ENCODE data around the gene SEC16B. TPM values are rescaled to one million over a fixed set of nuclear protein-coding genes. Genes with fewer than 3 reads are reported as not detected.
"Not testable (repeated sequence)": the region's sequence is repeated elsewhere in the genome, so short reads cannot be mapped to it uniquely, and the experiment has no call there.

Gene SEC16B
- total RNA-seq, 1 experiment from 2014 or later, result not detected

DNA sequence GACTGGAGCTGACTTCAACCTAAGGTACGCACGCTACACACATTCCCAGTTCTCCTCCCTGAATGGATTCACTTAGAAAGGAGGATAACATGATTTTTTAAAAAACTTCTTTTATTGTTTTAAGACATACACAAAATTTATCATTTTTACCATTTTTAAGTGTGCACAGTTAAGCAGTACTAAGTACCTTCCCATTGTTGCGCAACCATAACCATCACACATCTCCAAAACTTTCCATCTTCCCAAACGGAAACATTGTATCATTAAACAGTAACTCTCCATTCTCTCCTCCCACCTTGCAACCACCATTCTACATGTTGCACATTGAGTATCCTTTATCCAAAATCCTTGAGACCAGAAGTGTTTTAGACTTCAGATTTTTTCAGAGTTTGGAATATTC lies 36.2 kb upstream of the SEC16B start:
- no peaks in the 10 kb centered on the region for H3K27me3 ChIP-seq (ENCODE audit: low read length)
- no peaks in the 10 kb centered on the region for H3K9me3 ChIP-seq (ENCODE audit: low read length)
- no peak overlapping the region for H2AFZ ChIP-seq (ENCODE audit: low read length)
- no peak for DNase-seq
- no peak overlapping the region for H3K9ac ChIP-seq (ENCODE audit: low read length)
- no peaks in the 10 kb centered on the region for H4K20me1 ChIP-seq (ENCODE audit: insufficient read depth, low read depth, low read length)
- no peak overlapping the region for H3K4me3 ChIP-seq (ENCODE audit: low read length)
- H3K36me3 ChIP-seq (ENCODE audit: insufficient read depth, low read length), result no peaks in the 10 kb centered on the region
- H3K4me2 ChIP-seq (ENCODE audit: low read depth, low read length, poor library complexity, severe bottlenecking), result no peak overlapping the region
- no peak overlapping the region for H3K27ac ChIP-seq (ENCODE audit: low read length)
- no peaks in the 10 kb centered on the region for H3K9me2 ChIP-seq (replicated peaks; ENCODE audit: insufficient read depth, low read length)
- H3K4me1 ChIP-seq (ENCODE audit: low read length), result no peaks in the 10 kb centered on the region
- H3K79me2 ChIP-seq (ENCODE audit: low read length), result no peaks in the 10 kb centered on the region

DNA sequence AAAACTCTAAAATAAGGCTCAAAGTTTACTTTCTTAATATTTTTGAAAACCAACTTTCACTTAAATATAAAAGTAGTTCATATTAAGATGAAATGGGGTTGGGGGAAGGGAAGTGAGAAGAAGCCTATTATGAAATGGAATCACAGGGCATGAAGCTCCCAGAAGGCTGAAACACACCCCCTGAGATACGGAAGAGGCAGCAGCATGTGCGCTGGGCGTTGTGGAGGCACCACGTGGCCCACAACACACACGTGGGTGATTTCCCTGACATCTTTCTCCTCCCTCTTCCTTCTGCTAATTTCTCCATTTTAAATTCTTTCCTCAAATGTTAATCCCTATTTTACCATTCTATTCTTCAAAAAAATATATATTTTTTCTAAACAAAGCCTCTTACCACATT lies 35.6 kb upstream of the SEC16B start:
- no peak overlapping the region for H3K9ac ChIP-seq (ENCODE audit: low read length)
- H3K36me3 ChIP-seq (ENCODE audit: insufficient read depth, low read length), result no peaks in the 10 kb centered on the region
- H3K4me3 ChIP-seq (ENCODE audit: low read length), result no peak overlapping the region
- H3K9me3 ChIP-seq (ENCODE audit: low read length), result no peaks in the 10 kb centered on the region
- H3K79me2 ChIP-seq (ENCODE audit: low read length), result no peaks in the 10 kb centered on the region
- no peaks in the 10 kb centered on the region for H4K20me1 ChIP-seq (ENCODE audit: insufficient read depth, low read depth, low read length)
- no peak for DNase-seq
- H3K27me3 ChIP-seq (ENCODE audit: low read length), result no peaks in the 10 kb centered on the region
- no peaks in the 10 kb centered on the region for H3K9me2 ChIP-seq (replicated peaks; ENCODE audit: insufficient read depth, low read length)
- H3K4me2 ChIP-seq (ENCODE audit: low read depth, low read length, poor library complexity, severe bottlenecking), result no peak overlapping the region
- H3K27ac ChIP-seq (ENCODE audit: low read length), result no peak overlapping the region
- no peaks in the 10 kb centered on the region for H3K4me1 ChIP-seq (ENCODE audit: low read length)
- no peak overlapping the region for H2AFZ ChIP-seq (ENCODE audit: low read length)

DNA sequence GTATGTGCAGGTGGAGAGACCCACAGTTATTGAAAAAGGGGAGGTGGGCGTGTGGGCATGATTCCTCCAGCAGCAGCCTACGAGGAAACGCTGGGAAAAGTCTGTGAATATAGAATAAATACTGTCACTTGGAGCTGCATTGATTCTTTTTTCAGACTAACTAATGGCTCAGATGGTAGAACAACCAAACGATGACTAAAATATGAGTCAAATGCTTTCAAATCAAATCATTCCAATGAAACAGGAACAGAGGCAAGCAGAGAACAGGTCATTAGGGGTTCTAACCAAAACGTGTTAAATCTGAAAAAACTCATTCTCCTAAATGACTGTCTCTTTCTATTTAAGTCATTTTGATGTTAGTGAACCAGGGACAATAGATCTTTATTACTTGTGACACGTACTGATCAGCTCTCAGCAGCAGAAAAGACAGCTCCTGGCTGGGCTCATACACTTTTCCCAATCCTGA lies 35.1 kb upstream of the SEC16B start:
- Histone ChIP-seq H4K20me1 (ENCODE audit: insufficient read depth, low read depth, low read length) (no peaks in the 10 kb centered on the region), H3K9ac (ENCODE audit: low read length) (no peak overlapping the region), H3K4me2 (ENCODE audit: low read depth, low read length, poor library complexity, severe bottlenecking) (no peak overlapping the region), H3K4me3 (ENCODE audit: low read length) (no peak overlapping the region), H3K36me3 (ENCODE audit: insufficient read depth, low read length) (no peaks in the 10 kb centered on the region), H3K4me1 (ENCODE audit: low read length) (no peaks in the 10 kb centered on the region), H2AFZ (ENCODE audit: low read length) (no peak overlapping the region), H3K79me2 (ENCODE audit: low read length) (no peaks in the 10 kb centered on the region), H3K9me3 (ENCODE audit: low read length) (no peaks in the 10 kb centered on the region), H3K27me3 (ENCODE audit: low read length) (no peaks in the 10 kb centered on the region), H3K9me2 (replicated peaks; ENCODE audit: insufficient read depth, low read length) (no peaks in the 10 kb centered on the region), H3K27ac (ENCODE audit: low read length) (no peak overlapping the region)
- DNase-seq, result no peak

DNA sequence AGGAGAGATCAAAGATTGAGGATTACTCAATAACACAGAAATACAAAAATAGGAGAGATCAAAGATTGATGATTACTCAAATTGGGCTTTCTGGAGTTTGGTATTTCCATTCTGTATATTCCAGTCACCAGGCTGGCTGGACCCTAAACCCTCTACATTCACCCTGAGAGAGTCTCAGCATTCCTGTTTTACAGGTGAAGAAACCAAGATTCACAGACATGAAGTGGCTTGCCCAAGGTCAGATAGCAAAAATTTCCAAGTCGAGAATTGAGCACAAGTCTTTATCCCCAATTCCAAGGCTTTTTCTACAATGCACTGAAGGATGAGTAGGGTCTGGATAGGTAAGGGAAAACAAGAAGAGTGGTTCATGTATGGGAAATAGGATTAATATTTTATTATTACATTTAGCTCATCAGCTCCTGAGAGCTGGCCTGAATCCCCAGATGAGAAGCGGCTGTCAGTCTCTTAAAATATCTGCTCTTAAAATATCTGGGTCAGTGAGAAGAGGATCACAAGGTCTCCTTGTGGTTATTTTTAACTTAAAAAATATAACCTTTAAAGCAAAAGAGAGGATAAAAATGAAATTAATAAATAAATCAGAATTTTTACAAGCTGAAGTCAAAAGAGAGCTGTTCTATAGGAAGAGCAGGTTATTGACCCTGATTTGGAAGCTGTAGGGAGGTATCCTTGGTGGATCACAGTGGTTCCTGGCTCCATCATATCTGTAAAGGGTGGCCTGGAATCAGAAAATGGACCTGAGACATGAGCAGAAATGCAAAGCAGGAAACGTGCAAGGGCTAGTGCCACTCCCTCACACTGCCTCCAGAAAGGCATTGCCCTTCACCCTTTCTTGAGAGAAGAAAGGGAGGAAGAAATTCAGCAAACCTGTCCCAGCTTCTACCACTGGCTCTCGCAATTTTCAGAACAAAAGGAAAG lies 29.1 kb upstream of the SEC16B start:
- H3K9me3 ChIP-seq (ENCODE audit: low read length), result no peaks in the 10 kb centered on the region
- H3K4me2 ChIP-seq (ENCODE audit: low read depth, low read length, poor library complexity, severe bottlenecking), result no peak overlapping the region
- no peaks in the 10 kb centered on the region for H3K4me1 ChIP-seq (ENCODE audit: low read length)
- H3K4me3 ChIP-seq (ENCODE audit: low read length), result no peak overlapping the region
- H3K9ac ChIP-seq (ENCODE audit: low read length), result no peak overlapping the region
- DNase-seq, result no peak
- H3K79me2 ChIP-seq (ENCODE audit: low read length), result no peaks in the 10 kb centered on the region
- H3K9me2 ChIP-seq (replicated peaks; ENCODE audit: insufficient read depth, low read length), result no peaks in the 10 kb centered on the region
- H3K36me3 ChIP-seq (ENCODE audit: insufficient read depth, low read length), result no peaks in the 10 kb centered on the region
- H2AFZ ChIP-seq (ENCODE audit: low read length), result no peak overlapping the region
- H3K27me3 ChIP-seq (ENCODE audit: low read length), result no peaks in the 10 kb centered on the region
- H4K20me1 ChIP-seq (ENCODE audit: insufficient read depth, low read depth, low read length), result no peaks in the 10 kb centered on the region
- no peak overlapping the region for H3K27ac ChIP-seq (ENCODE audit: low read length)

DNA sequence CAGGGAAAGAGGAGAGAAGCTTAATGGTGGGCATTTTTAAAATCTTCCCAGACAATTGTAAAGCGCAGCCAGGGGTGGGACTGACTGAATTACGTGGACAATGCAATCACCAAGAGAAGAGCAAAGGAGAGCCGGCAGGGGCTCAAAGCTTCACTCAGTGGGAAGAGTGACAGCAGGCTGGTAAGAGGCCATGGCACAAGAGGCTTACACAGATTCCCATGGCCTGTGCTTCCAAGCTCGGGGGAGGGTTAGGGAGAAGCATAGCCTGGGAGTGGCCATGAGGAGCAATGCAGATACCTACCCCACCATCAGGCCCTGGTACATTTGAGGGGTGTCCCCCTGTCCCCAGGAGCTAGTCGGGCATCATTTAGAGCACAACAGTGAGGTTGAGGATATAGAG lies 27.1 kb upstream of the SEC16B start:
- Histone ChIP-seq H3K36me3 (ENCODE audit: insufficient read depth, low read length) (no peaks in the 10 kb centered on the region), H3K9ac (ENCODE audit: low read length) (no peak overlapping the region), H3K9me3 (ENCODE audit: low read length) (no peaks in the 10 kb centered on the region), H3K27ac (ENCODE audit: low read length) (no peak overlapping the region), H3K4me1 (ENCODE audit: low read length) (no peaks in the 10 kb centered on the region), H3K27me3 (ENCODE audit: low read length) (no peaks in the 10 kb centered on the region), H3K4me3 (ENCODE audit: low read length) (no peak overlapping the region), H4K20me1 (ENCODE audit: insufficient read depth, low read depth, low read length) (no peaks in the 10 kb centered on the region), H3K9me2 (replicated peaks; ENCODE audit: insufficient read depth, low read length) (no peaks in the 10 kb centered on the region), H3K79me2 (ENCODE audit: low read length) (no peaks in the 10 kb centered on the region), H3K4me2 (ENCODE audit: low read depth, low read length, poor library complexity, severe bottlenecking) (no peak overlapping the region), H2AFZ (ENCODE audit: low read length) (no peak overlapping the region)
- no peak for DNase-seq

DNA sequence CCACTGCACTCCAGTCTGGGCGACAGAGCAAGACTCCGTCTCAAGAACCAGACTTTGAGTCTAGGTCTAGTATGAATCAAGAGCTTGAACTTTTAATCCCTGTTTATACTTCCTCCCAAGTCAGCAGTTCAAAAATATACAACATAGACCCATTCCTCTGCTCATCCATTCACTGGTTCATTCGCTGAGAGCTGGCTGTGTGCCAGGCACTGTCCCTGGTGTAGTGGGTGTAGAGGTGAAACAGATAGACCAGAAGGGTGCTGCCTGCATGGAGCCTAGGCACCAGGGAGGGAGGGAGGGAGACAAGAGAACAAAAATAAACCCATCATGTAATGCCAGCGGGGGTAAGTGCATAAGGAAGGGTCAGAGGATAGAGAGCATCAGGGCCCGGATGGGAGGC lies 25.5 kb upstream of the SEC16B start:
- no peaks in the 10 kb centered on the region for H4K20me1 ChIP-seq (ENCODE audit: insufficient read depth, low read depth, low read length)
- no peaks in the 10 kb centered on the region for H3K36me3 ChIP-seq (ENCODE audit: insufficient read depth, low read length)
- no peak overlapping the region for H3K4me3 ChIP-seq (ENCODE audit: low read length)
- no peak overlapping the region for H3K9ac ChIP-seq (ENCODE audit: low read length)
- DNase-seq, result no peak
- H3K9me3 ChIP-seq (ENCODE audit: low read length), result no peaks in the 10 kb centered on the region
- H3K27me3 ChIP-seq (ENCODE audit: low read length), result no peaks in the 10 kb centered on the region
- H3K9me2 ChIP-seq (replicated peaks; ENCODE audit: insufficient read depth, low read length), result no peaks in the 10 kb centered on the region
- no peaks in the 10 kb centered on the region for H3K4me1 ChIP-seq (ENCODE audit: low read length)
- no peak overlapping the region for H3K4me2 ChIP-seq (ENCODE audit: low read depth, low read length, poor library complexity, severe bottlenecking)
- H2AFZ ChIP-seq (ENCODE audit: low read length), result no peak overlapping the region
- no peak overlapping the region for H3K27ac ChIP-seq (ENCODE audit: low read length)
- H3K79me2 ChIP-seq (ENCODE audit: low read length), result no peaks in the 10 kb centered on the region

DNA sequence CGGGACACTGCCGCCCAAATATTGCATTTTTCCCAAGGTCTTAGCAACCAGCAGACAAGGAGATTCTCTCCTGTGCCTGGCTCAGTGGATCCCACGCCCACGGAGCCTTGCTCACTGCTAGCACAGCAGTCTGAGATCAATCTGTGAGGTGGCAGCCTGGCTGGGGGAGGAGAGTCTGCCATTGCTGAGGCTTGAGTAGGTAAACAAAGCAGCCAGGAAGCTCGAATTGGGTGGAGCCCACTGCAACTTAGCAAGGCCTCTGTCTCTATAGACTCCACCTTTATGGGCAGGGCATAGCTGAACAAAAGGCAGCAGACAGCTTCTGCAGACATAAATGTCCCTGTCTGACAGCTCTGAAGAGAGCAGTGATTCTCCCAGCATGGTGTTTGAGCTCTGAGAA lies 16.4 kb upstream of the SEC16B start:
- H3K9ac ChIP-seq (ENCODE audit: low read length); H3K4me3 ChIP-seq (ENCODE audit: low read length); H3K9me2 ChIP-seq (replicated peaks; ENCODE audit: insufficient read depth, low read length); H2AFZ ChIP-seq (ENCODE audit: low read length); H3K4me2 ChIP-seq (ENCODE audit: low read depth, low read length, poor library complexity, severe bottlenecking); H3K4me1 ChIP-seq (ENCODE audit: low read length); H4K20me1 ChIP-seq (ENCODE audit: insufficient read depth, low read depth, low read length); H3K79me2 ChIP-seq (ENCODE audit: low read length); H3K9me3 ChIP-seq (ENCODE audit: low read length); H3K27ac ChIP-seq (ENCODE audit: low read length); H3K27me3 ChIP-seq (ENCODE audit: low read length); DNase-seq; H3K36me3 ChIP-seq (ENCODE audit: insufficient read depth, low read length): not testable (repeated sequence)

DNA sequence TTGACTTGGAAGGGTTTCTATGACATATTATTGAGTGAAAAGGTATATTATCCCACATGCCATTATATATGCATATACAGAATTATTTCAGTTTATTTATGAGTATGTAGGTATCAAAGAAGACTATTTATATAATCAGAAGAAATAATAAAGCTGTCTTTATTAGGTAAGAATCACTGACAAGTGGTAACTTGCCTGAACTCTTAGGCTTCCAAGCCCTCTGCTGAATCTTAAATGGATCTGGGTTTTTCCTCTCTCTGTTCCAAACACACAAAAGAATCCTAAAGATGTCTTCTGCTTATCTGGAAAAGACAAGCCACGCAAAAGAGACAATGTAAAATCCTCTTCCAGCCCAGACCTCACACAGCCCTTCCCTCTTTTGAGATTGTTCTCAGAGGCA lies 14.9 kb upstream of the SEC16B start:
- Histone ChIP-seq H3K4me2 (ENCODE audit: low read depth, low read length, poor library complexity, severe bottlenecking) (no peak overlapping the region), H3K36me3 (ENCODE audit: insufficient read depth, low read length) (no peaks in the 10 kb centered on the region), H3K79me2 (ENCODE audit: low read length) (no peaks in the 10 kb centered on the region), H3K27ac (ENCODE audit: low read length) (no peak overlapping the region), H2AFZ (ENCODE audit: low read length) (no peak overlapping the region), H4K20me1 (ENCODE audit: insufficient read depth, low read depth, low read length) (no peaks in the 10 kb centered on the region), H3K9ac (ENCODE audit: low read length) (no peak overlapping the region), H3K9me2 (replicated peaks; ENCODE audit: insufficient read depth, low read length) (no peaks in the 10 kb centered on the region), H3K4me3 (ENCODE audit: low read length) (no peak overlapping the region), H3K9me3 (ENCODE audit: low read length) (no peaks in the 10 kb centered on the region), H3K4me1 (ENCODE audit: low read length) (no peaks in the 10 kb centered on the region), H3K27me3 (ENCODE audit: low read length) (no peaks in the 10 kb centered on the region)
- no peak for DNase-seq

Data from Karpas-422 (cell line).